Colonic mucosa (tissue), 4 donors: ENCODE measurements around the gene TARS3. TPM values are rescaled to one million over a fixed set of nuclear protein-coding genes. Genes with fewer than 3 reads are reported as not detected.

Experiments
- DNase-seq: peaks from one replicate; pipeline ENCODE4 v3.0.0-alpha.2; 2020
- H3K27ac ChIP-seq: fragments of 200-600 bp; one replicate; pipeline ENCODE4 v1.8.0; 2021
- H3K27me3 ChIP-seq: fragments of 200-600 bp; one replicate; pipeline ENCODE4 v1.8.0; 2021
- H3K36me3 ChIP-seq: fragments of 200-600 bp; one replicate; pipeline ENCODE4 v1.8.0; 2021
- H3K4me1 ChIP-seq: fragments of 200-600 bp; one replicate; pipeline ENCODE4 v1.8.0; 2021; ENCODE audit warnings: mild to moderate bottlenecking
- H3K4me3 ChIP-seq: fragments of 200-600 bp; one replicate; pipeline ENCODE4 v1.8.0; 2021
- H3K9ac ChIP-seq, 2 donors: one replicate each; pipeline ENCODE4 v1.7.0; 2013; ENCODE audit warnings: control low read depth in 2 of 2, low read depth in 2 of 2, low read length in 2 of 2
- H3K9me3 ChIP-seq: fragments of 200-600 bp; one replicate; pipeline ENCODE4 v1.8.0; 2021
- intact Hi-C: fragments of 100-400 bp; cut with DNase I; formaldehyde crosslinking; loops from one replicate; pipeline ENCODE4 v1.14.1; 2022
- total RNA-seq, 2 donors: library from RNA; stranded (reverse); fragmentation: NEBNext Ultra II Directional in 1 of 2; extraction: Animal tissue kit (Norgen Biotek cat#: 25700) in 1 of 2; gene quantifications; one replicate each; pipeline ENCODE4 v1.2.1, GENCODE V29; 2021
- TF ChIP-seq, protein P1 (sequence below): fragments of 200-600 bp; IDR thresholded peaks from one replicate; pipeline ENCODE4 v1.8.0; 2022; ENCODE audit warnings: antibody characterized with exemption, mild to moderate bottlenecking
- donor health status: healthy.
- donor health status: DM: no; HTN: no; CAD: no.
- donor health status: DM: no; HTN: no; CAD: no.

The TARS3 gene
- total RNA-seq, 2 donors from 2014 or later, result 8.7 to 8.8 TPM

GRCh38 chr15:101615414-101615985 lies 108.8 kb downstream of the TARS3 start:
- Histone ChIP-seq H3K27me3 (no peaks in the 10 kb centered on the region), H3K4me1 (peaks cover 13% of the 10 kb centered on the region), H3K27ac (no peak overlapping the region), H3K9me3 (no peaks in the 10 kb centered on the region), H3K4me3 (no peak overlapping the region), H3K36me3 (no peaks in the 10 kb centered on the region), H3K9ac (no peak overlapping the region)
- intact Hi-C loops, result no loop called here
- TF ChIP-seq, protein P1, sequence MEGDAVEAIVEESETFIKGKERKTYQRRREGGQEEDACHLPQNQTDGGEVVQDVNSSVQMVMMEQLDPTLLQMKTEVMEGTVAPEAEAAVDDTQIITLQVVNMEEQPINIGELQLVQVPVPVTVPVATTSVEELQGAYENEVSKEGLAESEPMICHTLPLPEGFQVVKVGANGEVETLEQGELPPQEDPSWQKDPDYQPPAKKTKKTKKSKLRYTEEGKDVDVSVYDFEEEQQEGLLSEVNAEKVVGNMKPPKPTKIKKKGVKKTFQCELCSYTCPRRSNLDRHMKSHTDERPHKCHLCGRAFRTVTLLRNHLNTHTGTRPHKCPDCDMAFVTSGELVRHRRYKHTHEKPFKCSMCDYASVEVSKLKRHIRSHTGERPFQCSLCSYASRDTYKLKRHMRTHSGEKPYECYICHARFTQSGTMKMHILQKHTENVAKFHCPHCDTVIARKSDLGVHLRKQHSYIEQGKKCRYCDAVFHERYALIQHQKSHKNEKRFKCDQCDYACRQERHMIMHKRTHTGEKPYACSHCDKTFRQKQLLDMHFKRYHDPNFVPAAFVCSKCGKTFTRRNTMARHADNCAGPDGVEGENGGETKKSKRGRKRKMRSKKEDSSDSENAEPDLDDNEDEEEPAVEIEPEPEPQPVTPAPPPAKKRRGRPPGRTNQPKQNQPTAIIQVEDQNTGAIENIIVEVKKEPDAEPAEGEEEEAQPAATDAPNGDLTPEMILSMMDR, result no peak
- DNase-seq, result no peak

- DNase-seq, result no peak
- TF ChIP-seq, protein P1, result no peak
- H3K27me3 ChIP-seq, result no peaks in the 10 kb centered on the region
These were observed 109.5 kb downstream of the TARS3 start for GRCh38 chr15:101614761-101615160.

GRCh38 chr15:101614001-101614585 lies 110.2 kb downstream of the TARS3 start:
- no peak for DNase-seq
- intact Hi-C loops, result no loop called here
- H3K9ac ChIP-seq, result no peak overlapping the region
- TF ChIP-seq, protein P1, result no peak
- no peaks in the 10 kb centered on the region for H3K36me3 ChIP-seq
- no peak overlapping the region for H3K4me3 ChIP-seq
- H3K27ac ChIP-seq, result no peak overlapping the region
- H3K27me3 ChIP-seq, result no peaks in the 10 kb centered on the region
- peaks cover 13% of the 10 kb centered on the region for H3K4me1 ChIP-seq
- H3K9me3 ChIP-seq, result no peaks in the 10 kb centered on the region

More at GRCh38 chr15:101614761-101615160, 109.5 kb downstream of the TARS3 start:
- Histone ChIP-seq H3K4me1 (peaks cover 13% of the 10 kb centered on the region), H3K4me3 (no peak overlapping the region), H3K36me3 (no peaks in the 10 kb centered on the region), H3K27ac (no peak overlapping the region), H3K9me3 (no peaks in the 10 kb centered on the region), H3K9ac (no peak overlapping the region)
- intact Hi-C loops, result no loop called here

GRCh38 chr15:101613130-101614000 lies 110.9 kb downstream of the TARS3 start:
- no peak overlapping the region for H3K27ac ChIP-seq

DNA sequence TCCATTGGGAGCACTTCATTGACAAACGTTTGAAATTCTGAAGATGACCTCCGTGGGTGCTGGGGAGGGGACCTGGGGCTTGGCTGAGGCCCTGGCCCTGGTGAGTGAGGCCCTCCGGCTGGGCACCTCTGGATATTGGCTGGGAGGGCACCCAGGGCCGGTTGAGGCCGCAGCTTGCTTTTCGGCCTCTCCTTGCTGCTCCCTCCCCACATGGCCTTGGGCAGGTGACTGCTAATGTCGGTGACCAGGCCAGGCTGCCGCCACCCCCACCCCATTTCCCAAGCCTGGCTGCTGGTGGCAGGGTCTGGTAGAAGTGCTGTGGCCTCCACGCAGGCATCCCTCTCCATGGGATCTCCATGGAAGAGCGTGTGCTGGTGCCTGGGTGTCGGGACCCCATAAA lies 111.6 kb downstream of the TARS3 start:
- peaks cover 13% of the 10 kb centered on the region for H3K4me1 ChIP-seq
- no peaks in the 10 kb centered on the region for H3K36me3 ChIP-seq
- intact Hi-C loops, result no loop called here
- TF ChIP-seq, protein P1, result no peak
- no peaks in the 10 kb centered on the region for H3K27me3 ChIP-seq
- H3K9ac ChIP-seq, result no peak overlapping the region
- no peak overlapping the region for H3K27ac ChIP-seq
- no peaks in the 10 kb centered on the region for H3K9me3 ChIP-seq
- no peak overlapping the region for H3K4me3 ChIP-seq
- DNase-seq, result no peak

More at GRCh38 chr15:101613130-101614000, 110.9 kb downstream of the TARS3 start:
- H3K9ac ChIP-seq, result no peak overlapping the region
- intact Hi-C loops, result no loop called here
- H3K9me3 ChIP-seq, result no peaks in the 10 kb centered on the region
- TF ChIP-seq, protein P1, result no peak
- no peaks in the 10 kb centered on the region for H3K36me3 ChIP-seq
- H3K4me1 ChIP-seq, result peaks cover 13% of the 10 kb centered on the region
- peak; percentile 77 for DNase-seq
- H3K4me3 ChIP-seq, result no peak overlapping the region
- H3K27me3 ChIP-seq, result no peaks in the 10 kb centered on the region
